PFSK-1 (cell line): ENCODE measurements around the gene SETD6.

Experiments used
- POLR2AphosphoS5 ChIP-seq: IDR thresholded peaks from 2 replicates; pipeline ENCODE4 v1.6.1; 2012; ENCODE audit warnings: low read depth, mild to moderate bottlenecking, control low read depth, low read length, moderate library complexity
- REST ChIP-seq, 2 experiments: IDR thresholded peaks; 2 replicates each; pipeline versions ENCODE4 v1.6.1 to v1.8.0; 2011 to 2012; ENCODE audit warnings: low read depth in 2 of 2, low read length in 2 of 2, control low read depth in 1 of 2, inconsistent platforms in 1 of 2, mild to moderate bottlenecking in 1 of 2, moderate library complexity in 1 of 2; ENCODE audit not compliant: insufficient read depth in 1 of 2
- TAF1 ChIP-seq: IDR thresholded peaks from 2 replicates; pipeline ENCODE4 v1.6.1; 2012; ENCODE audit warnings: low read length, control low read depth, borderline replicate concordance; ENCODE audit not compliant: insufficient read depth

- TF ChIP-seq TAF1 (no peak), REST (IDR thresholded peaks at IDR 0.05; ENCODE audit: insufficient read depth in 1 of 2, low read depth in 2 of 2, low read length in 2 of 2) (no peak), POLR2AphosphoS5 (no peak)
Observed at GRCh38 chr16:58519707-58520106, 4.4 kb downstream of the SETD6 start.
